HG03060 (cell line): ENCODE measurements around the gene IGF1.
"Not testable (repeated sequence)": the region's sequence is repeated elsewhere in the genome, so short reads cannot be mapped to it uniquely, and the experiment has no call there.

Experiments
- ATAC-seq: cut with Tn5 transposase; IDR thresholded peaks from one replicate; pipeline ENCODE4 v1.9.1; 2021; ENCODE audit warnings: low read depth, moderate number of reproducible peaks; ENCODE audit not compliant: unreplicated experiment

IGF1 gene

DNA sequence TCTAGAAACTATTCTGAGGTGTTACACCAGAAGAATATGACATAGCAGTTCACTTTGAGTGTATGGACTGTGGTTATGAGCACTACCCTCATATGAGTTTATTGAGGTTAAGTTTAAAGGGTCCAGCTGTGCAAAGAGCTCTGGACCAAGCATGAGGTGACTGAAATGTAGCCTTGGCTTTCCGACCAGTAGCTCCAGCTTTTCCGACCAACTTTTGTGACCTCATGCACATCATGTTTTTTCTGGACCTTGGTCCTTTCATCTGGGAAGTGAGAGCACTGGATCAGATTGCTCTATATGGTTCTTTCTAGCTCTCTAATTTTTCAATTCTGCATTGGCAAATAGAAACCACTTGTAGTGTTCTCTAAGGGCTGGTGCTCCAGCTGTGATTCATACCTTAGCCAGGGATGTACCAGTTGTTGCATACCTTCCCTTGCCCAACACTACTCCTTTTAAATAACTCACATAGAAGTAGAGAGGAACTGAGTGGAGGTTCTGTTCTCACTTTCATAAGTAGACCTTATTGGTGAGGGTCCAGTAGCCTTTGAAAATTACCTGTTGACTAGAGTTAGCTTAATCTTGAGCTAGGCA is 16.6 kb downstream of the IGF1 start:
- ATAC-seq = no peak

- no peak for ATAC-seq
These were observed 17.4 kb downstream of the IGF1 start for GRCh38 chr12:102462795-102463465.

- ATAC-seq = no peak
These were observed 18.0 kb downstream of the IGF1 start for GRCh38 chr12:102462386-102462785.

DNA sequence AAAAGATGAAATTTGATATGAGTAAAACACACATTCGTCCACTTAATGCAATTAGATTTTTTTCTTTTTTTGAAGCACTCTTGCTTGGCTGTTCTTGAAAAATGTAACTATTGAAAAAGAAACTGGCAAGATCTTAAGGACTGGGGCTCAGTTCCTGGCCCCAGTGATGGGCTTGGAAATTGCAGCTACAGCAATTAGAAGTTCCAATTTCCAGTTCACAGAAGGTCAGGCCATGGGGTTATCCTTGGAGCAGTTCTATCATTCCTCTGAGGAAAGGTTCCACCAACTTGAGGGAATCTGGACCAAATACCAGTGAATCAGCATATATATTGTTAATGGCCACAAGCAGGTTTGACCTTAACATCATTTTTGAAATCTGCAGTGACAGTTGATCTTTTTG is 18.9 kb downstream of the IGF1 start:
- no peak for ATAC-seq

DNA sequence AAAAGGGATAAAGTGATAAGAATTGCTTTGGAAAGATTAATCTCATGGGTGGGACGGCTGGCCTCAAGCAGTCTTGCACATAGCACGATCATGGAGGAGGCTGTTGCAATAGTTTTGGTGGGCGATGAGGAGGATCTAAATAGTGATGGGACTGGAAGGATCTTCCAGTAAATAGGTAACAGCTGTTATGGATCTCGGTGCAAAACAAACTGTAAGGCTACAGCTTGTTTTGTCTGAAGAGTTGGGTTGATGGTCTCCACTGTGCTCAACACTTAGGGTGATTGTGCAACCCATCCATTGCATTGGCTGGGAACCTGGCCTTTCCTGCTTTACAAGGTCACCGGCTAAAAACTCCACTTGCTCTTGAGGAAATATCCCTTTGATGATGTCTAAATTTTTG is 21.0 kb downstream of the IGF1 start:
- ATAC-seq = no peak

- ATAC-seq = no peak
These were observed 25.3 kb downstream of the IGF1 start for GRCh38 chr12:102454808-102455760.

GRCh38 chr12:102454330-102454729 is 26.0 kb downstream of the IGF1 start:
- no peak for ATAC-seq

DNA sequence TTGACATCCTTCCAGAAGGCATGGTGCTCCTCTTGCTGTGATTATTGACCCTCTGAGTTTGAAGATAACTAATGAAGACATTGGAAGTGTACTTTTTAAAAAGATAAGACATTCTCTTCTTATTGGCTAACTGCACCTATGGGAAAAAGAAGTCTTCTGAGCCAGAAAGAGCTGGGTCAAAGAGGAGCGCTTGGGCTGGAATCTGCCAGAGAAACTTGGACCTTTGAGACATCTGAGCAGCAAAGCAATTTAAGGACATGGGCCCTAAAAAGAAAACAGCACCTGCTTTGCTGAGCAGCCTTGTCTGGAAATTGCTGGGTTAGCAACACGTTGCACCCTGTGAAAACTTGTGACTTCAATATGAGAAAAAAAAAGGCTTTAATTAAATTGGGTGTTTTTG is 27.8 kb downstream of the IGF1 start:
- ATAC-seq = no peak

DNA sequence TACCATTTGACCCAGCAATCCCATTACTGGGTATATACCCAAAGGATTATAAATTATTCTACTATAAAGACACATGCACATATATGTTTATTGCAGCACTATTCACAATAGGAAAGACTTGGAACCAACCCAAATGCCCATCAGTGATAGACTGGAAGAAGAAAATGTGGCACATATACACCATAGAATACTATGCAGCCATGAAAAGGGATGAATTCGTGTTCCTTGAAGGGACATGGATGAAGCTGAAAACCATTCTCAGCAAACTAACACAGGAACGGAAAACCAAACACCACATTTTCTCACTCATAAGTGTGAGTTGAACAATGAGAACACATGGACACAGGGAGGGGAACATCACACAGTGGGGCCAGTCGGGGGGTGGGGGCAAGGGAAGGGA is 31.3 kb downstream of the IGF1 start:
- not testable (repeated sequence) for ATAC-seq

DNA sequence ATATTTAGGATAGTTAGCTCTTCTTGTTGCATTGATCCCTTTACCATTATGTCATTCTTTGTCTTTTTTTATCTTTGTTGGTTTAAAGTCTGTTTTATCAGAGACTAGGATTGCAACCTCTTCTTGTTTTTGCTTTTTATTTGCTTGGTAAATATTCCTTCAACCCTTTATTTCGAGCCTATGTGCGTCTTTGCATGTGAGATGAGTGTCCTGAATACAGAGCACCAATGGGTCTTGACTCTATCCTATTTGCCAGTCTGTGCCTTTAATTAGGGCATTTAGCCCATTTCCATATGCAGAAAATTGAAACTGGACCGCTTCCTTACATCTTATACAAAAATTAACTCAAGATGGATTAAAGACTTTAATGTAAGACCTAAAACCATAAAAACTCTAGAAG is 32.9 kb downstream of the IGF1 start:
- ATAC-seq = not testable (repeated sequence)

- ATAC-seq = no peak
These were observed 35.7 kb downstream of the IGF1 start for GRCh38 chr12:102444707-102445106.

DNA sequence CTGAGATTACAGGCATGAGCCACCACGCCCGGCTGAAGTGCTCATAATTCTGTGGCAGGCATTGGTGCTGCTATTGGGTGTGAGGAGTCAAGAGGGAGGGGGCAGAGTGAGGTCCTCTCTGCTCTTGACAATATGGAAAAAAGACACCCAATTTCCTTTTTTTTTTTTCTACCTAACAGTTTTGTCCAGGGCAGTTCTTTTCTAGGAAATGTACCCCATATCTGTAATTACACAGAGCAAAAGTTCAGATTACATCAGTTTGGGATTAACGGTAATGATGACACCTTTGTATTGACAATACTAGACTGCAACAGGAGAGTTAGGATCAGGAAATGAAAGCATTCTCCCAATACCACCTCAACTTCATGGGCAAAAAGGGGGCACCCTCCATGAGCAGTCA is 36.3 kb downstream of the IGF1 start:
- no peak for ATAC-seq

GRCh38 chr12:102441077-102441596 is 39.2 kb downstream of the IGF1 start:
- no peak for ATAC-seq

DNA sequence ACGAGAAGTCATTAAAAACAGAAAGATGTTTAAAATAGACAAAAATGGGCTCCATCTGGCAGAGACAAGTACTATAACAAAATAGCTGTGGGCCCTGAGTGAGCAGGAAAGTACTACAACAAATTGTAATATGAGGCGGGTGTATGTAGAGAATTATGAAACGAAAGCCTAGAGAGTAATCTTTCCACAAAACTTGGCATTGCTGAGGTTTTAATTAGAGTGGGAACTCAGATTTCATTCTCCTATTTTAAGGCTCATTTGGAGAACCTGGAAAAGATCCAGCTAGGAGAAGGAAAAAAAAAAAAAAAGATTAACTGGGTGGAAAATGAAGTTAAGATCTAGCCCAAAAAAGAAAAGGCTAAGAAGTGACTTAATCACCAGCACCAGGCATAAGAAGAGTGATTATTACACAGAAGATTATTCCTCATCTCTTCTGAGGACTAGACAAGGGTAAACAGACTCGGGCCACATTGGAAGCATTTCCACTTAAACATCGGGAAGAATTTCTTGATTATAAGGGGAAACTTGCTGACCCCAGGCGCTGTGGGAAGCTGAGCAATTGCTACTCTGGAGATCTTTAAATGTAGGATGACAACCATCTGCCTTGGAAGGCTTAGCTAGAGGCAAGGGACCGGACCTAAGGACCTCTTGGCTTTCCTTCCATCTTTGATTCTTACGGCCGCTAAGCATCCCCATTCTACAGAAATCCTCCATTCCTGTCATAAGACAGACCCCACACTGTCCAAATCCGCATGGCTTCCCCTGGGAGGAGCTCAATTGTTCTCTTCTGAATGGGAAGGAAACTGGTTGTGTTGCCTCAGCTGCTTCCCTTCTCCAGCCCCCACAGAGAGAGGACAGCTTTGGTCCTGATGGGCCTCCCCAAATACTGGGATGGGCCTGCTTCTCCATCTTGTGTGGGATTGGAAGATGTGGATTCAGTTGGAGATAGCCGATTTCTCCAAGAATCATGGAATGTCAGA is 40.6 kb downstream of the IGF1 start:
- ATAC-seq = no peak

- no peak for ATAC-seq
These were observed 41.5 kb downstream of the IGF1 start for GRCh38 chr12:102438827-102439210.

- ATAC-seq = no peak
These were observed 42.1 kb downstream of the IGF1 start for GRCh38 chr12:102438047-102438826.

GRCh38 chr12:102437511-102437910 is 42.9 kb downstream of the IGF1 start:
- ATAC-seq = no peak

GRCh38 chr12:102436867-102437266 is 43.5 kb downstream of the IGF1 start:
- no peak for ATAC-seq

DNA sequence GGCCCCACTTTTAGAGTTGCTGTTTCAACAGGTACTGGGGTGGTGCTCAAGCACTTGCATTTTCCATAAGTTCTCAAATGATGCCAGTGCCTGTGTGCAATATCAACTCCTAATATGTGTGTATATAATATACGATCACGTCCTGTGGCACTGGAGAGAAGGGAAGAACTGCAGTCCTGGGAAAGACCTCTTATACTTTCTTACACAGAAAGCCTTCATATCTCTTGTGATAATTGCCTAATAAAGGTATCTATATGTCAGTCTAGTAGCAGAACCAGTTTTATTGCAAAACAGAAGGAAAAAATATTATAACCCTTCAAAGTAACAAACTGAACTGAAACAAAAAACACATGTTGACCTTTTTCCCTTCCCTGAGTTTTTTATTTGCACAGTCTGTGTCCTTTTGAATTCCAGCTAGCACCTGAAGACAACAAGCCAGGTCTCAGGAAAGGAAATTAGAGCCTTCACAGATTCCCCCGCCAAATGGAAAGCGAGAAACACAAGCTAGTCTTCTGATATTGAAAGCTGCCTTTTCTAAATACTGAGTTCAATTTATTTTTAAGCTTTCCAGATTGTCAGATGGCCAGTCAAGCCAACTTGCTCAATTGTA is 44.4 kb downstream of the IGF1 start:
- ATAC-seq = no peak
